HG03521 (cell line): ENCODE results near the gene CAMK1.
A peak's percentile ranks its signal among the peaks of the same experiment; 100 is the strongest.
"Not testable (repeated sequence)": the region's sequence is repeated elsewhere in the genome, so short reads cannot be mapped to it uniquely, and the experiment has no call there.

Source experiments
- ATAC-seq: cut with Tn5 transposase; IDR thresholded peaks from one replicate; pipeline ENCODE4 v1.9.1; 2021; ENCODE audit warnings: mild to moderate bottlenecking, moderate library complexity; ENCODE audit not compliant: unreplicated experiment

Gene CAMK1

DNA sequence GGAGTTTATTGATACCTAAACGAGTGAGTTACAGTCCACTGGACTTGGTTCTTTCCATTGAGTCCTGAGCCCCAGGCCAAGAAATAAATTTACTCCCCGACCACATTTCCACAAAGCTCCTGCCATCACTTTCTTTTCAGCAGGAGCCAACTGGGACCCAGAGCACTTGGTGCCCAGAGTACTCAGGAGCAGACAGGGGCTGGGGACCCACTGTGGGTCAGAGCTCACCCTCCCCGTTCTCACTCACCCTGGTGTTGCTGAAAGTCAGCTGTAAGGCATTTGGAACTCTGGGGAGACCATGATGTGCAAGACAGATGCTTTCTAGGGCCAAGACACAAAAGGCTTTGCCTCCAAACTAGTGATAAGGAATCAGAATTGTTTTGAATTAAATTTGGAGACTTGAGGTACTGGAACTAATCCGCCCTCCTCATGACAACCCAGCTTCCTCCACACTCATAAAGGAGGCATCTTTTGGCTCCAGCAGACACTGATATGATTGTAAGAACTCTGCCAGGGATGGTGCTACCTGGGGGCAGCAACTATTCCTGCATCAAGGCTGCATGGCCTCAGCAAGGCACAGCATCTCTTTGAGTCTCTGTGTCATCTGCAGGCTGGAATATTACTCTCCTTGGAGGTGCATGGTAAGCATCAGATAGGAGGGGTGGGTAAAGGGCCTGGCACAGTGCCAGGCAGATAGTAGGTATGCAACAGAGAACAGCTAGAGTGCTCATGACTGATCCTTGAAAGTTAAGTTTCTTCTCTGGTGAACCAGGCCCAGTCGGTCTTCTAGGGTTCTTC is 7.3 kb upstream of the CAMK1 start:
- no peak for ATAC-seq

DNA sequence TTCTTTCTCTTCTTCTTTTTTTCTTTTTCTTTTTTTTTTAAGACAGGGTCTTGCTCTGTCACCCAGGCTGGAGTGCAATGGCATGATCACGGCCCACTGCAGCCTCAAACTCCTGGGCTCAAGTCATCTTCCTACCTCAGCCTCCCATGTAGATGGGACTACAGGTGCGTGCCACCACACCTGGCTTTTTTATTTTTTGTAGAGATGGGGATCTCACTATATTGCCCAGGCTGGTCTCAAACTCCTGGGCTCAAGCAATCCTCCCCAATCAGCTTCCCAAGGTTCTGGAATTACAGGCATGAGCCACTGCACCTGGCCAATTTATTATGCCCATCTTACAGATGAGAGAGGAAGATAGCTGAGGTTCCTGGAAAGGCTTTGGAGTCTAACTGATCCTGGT is 1.3 kb upstream of the CAMK1 start:
- ATAC-seq, result not testable (repeated sequence)

DNA sequence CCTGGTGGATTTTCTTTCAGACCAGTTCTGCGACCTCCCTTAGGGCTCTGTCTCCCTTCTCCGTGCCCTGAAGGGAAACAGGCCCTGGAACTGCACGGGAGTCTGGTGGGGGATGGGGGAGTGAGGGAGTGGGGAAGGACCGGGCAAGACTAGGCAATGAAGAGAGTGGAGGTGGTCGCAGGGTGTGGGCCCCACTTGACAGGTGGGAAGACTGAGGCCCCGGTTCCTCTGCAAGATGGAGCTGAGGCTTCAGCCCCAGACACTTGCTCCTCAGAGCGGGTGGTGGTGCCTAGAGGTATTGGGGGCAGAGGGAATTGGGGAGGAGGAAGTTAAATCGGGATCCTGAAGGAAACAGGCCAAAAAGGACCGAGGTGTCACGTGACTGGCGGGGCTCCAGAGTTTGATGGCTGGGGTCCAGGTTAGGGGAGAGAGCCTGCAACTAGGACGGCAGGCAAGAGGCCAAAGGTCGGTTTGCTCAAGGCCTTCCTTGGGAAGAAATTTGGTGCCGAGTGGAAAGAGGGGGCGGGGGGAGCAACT is 597 bp upstream of the CAMK1 start:
- ATAC-seq, result no peak

DNA sequence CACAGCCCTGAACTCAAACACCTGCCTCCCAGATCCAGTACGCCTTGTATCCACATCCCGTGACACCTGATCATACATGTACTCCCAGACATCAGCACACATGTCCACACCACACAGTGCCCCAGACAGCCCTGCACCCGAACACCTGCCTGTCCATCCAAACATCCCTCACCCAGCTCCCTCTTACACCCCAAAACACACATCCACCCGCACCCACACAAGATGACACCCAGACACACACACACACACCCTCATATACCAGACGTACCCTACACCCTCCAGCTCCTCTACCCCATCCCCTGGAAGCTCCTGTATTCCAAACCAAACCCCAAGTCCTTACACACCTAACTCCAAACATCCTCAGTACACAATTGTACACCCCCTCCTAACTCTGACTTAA is 735 bp downstream of the CAMK1 start:
- ATAC-seq, result no peak

DNA sequence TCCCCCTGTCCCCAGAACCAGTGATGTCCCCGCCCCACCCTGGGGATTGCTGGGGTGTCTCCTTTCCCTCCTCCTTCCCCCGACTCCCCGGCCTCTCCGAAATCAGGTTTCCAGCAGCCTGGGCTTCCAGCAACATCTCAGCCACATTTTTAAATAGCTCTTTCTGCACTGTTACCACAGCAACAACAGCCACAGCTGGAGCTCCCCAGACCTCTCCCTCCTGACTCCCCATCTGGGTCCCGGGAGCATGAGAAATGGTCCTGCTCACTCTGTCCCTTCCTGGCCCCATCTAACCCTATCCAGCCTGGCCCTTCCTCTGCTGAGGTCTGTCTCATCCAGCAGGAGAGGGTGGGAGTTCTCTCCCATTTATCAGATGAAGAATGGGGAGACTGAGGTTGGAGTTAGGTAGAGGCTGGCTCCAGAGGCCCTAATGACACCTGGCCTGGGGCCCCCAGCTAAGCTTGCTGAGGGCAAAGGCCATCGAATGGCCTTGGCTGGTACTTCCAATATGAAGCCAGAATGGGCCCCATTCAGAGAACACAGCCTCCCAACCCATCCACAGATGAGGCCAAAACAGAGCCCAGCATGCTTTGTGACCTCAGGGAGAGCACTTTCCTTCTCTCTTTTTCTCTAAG is 1.5 kb downstream of the CAMK1 start:
- no peak for ATAC-seq

DNA sequence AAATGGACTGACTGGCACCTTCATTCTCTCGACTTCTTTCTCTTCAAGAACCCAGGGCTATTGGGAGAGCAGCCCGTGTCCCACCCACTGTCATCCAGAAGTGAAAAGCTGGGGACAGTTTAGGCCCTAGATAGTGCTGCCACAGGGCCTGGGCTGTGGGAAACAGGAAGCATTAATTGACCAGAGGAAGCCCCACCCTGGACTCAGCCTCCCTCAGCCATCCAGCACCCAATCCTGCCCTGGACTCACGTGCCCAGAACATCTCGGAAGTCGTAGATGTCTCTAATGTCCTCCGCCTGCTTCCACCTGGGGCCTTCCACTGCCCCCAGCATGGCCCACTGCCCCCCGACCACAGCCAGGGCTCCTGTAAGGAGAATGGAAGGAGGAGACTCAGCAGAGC is 2.3 kb downstream of the CAMK1 start:
- no peak for ATAC-seq

DNA sequence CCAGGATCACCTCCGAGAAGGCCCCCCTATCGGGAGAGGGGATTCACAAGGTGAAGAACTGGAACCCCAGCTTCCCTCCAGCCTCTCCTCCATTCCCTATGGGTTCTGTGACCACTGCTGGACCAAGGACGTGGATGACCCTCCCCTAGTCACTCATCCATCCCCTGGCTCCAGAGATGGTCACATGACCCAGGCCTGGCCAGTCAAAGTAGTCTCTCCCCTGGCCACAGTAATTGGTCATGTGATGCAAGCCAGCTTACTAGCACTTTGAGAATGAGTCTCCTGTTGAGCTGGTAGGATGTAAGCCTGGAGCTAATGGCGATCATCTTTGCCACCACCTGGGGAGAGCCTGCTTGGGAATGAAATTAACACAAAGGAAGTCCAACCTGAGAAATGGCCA is 3.9 kb downstream of the CAMK1 start:
- no peak for ATAC-seq

DNA sequence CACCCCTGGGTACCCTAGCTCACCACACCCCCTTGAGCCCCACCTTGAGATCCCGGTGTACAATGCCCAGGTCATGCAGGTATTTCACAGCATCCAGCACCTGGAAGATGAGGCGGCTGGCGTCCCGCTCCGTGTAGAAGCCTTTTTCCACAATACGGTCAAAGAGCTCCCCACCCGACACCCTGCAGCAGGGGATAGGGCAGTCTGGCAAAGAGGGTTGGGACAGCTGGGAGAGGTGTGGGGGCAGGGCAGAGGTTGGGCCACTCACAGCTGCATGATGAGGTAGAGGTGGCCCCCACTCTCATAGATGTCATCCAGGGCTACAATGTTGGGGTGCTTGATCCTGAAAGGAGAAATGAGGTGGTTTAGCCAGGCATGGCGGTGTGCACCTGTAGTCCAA is 6.9 kb downstream of the CAMK1 start:
- ATAC-seq, result no peak

DNA sequence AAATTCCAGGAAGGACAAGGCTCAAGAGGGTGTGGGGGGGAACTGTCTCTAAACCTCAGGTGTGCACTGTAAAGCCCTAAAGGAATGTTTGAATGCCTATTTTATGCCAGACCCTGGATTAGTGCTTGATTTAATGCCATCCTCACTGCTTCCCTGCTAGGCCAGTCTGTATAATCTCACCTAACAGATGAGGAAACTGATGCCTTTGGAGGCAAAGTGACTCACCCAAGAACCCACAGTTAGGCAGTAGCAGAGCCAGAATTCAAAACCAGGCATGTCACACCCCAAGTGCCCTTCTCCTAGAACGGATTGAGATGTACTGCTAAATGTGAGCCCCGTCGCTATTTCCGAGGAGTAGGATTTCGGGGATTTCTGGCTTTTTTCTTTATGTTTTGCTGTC is 7.8 kb downstream of the CAMK1 start:
- no peak for ATAC-seq

DNA sequence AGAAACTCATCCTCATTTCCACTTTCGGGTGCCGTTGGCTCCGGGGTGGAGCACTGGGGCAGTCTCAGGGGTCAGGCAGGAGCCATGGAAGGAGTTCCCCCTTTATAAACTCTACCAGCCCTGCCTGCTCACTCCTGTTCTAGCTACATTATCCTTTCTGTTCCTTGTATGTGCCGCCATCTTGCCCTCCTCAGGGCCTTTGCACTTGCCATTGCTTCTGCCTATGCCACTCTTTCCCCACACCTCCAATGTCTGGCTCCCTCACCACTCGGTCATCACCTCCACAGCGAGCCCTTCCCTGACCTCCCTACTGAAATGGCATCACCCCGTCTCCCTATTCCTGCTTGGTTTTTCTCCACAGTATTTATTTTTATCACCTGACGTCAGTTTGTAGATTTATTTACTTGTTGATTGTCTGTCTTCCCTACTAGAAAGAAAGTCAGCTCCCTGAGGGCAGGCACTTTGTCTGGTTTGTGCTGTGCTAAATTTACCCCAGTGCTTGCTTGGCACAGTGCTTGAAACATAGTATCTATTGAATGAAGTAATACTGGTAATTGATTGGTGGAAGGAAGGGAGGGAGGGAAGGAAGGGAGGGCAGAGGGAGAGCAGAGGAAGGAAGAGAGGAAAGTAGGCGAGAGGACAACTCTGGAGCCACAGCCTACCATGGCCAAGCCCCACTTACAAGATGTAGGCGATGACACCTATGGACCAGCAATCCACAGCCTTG is 8.8 kb downstream of the CAMK1 start:
- no peak for ATAC-seq

DNA sequence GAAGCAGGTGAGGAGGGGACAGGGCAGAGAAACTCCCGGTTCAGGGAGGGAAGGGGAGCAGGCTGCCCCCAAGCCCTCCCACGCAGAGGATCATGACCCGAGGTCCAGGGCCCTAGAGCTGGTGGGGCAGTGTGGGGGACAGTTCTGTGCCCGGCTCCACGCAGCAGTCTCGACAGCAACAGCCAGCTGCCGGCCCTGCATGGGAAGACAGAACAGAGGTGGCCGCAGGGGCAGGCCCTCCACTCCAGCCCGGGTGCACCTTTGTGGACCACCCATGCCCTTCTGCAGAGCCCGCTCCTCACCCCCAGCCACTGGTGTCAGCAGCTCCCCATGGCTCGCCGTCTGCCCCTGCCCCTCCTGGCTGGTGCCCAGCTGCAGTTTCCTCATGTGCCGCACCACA is 12.3 kb downstream of the CAMK1 start:
- no peak for ATAC-seq

DNA sequence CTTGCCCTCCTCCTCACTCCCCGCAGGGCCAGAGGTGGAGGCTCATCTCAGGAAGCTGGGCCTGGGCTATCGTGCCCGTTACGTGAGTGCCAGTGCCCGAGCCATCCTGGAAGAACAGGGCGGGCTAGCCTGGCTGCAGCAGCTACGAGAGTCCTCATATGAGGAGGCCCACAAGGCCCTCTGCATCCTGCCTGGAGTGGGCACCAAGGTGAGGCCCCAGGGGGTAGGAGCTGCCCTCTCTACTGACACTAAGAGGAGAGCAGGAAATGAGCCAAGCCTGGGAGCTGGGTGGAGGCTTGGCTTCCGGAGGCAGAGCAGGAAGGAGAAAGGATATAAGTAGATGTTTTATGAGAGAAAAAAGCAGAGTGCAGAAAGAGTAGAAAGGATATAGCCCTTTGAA is 15.1 kb downstream of the CAMK1 start:
- ATAC-seq, result no peak

DNA sequence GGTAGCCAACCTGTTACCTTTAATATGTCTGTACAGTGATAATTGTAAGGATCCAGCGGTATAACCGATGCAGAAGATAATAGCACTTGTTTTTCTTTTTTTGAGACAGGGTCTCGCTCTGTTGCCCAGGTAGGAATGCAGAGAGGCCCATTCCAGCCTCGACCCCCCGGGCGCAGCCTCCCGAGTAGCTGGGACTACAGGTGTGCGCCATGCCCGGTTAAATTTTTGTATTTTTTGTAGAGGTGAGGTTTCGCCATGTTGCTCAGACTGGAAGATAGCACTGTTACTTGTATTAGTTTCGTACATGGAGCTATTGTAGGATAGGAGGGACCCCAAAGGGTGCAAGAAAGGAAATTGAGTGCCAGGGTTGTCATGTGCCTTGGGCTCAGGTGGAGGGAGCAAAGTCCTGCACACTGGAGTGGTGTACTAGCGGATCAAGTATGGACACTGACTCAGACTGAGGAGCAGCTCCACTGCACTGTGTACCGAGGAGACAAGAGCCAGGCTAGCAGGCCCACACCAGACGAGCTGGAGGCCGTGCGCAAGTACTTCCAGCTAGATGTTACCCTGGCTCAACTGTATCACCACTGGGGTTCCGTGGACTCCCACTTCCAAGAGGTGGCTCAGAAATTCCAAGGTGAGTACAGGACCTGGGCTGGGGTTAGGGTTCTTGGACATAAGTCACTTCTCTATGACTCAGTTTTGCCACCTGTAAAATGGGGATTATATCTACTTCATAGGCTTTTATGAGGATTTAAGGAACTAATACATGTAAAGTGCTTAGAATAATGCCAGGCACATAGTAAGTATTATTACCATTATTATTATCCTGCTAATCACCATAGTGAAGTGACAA is 19.0 kb downstream of the CAMK1 start:
- ATAC-seq, result no peak

DNA sequence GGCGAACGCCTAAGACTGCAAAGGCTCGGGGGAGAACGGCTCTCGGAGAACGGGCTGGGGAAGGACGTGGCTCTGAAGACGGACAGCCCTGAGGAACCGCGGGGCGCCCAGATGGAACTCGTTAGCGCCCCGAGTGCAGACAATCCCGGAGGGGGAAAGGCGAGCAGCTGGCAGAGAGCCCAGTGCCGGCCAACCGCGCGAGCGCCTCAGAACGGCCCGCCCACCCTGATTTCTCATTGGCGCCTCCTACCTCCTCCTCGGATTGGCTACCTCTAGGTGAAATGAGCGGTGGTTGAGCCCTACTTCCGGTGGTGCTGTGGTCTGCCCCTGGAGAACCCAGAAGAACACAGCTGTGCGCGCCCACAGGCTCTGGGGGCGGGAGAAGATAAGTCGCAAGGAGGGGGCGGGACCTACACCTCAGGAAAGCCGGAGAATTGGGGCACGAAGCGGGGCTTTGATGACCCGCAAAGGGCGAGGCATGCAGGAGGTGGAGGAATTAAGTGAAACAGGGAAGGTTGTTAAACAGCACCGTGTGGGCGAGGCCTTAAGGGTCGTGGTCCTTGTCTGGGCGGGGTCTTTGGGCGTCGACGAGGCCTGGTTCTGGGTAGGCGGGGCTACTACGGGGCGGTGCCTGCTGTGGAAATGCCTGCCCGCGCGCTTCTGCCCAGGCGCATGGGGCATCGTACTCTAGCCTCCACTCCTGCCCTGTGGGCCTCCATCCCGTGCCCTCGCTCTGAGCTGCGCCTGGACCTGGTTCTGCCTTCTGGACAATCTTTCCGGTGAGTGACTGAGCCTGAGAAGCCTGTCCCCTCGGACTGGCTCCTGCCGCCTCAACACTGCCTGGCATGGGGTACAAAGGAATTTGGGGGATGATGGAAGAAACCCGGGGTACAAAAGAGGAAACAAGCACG is 19.8 kb downstream of the CAMK1 start, which contains the start of gene OGG1:
TSS of gene OGG1 (plus strand) at position 308 of the 911 bp plus-strand sequence. CDS start at position 643, 335 bp downstream.
- peak; percentile 91 for ATAC-seq

DNA sequence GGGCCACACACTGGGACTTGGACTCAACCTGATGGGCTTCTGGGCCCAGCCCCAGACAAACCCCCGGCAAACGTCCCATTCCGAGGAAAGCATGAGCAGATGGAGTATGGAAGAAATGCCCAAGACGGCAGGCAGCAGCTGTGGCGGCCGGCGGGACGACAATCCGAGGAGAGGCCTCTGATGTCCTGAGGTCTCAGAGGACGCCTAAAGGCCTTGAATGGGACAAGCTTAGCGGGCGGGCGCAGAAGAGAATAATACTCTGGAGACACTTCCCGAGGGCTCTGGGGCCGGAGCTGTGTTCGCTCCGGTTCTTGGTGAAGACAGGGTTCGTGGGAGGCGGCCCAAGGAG is 20.5 kb downstream of the CAMK1 start:
- ATAC-seq, result no peak

DNA sequence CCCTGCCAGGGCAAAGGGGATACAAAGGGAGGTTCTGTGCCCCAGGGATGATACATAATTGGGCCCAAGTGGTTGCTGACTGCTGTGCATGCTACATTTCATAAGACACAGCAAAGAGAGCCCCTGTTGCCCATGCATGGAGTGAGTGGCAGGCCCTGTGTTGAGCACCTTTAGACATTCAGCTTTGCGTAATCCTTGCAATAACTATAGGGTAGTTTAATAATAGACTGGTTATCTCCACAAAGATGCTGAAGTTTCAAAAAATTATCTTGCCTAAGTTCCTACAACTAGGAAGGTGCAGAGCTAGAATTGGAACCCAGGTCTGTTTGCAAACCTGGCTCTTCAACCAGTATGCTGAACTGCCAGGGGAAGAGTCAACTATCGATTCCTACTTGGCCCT is 21.7 kb downstream of the CAMK1 start:
- no peak for ATAC-seq

DNA sequence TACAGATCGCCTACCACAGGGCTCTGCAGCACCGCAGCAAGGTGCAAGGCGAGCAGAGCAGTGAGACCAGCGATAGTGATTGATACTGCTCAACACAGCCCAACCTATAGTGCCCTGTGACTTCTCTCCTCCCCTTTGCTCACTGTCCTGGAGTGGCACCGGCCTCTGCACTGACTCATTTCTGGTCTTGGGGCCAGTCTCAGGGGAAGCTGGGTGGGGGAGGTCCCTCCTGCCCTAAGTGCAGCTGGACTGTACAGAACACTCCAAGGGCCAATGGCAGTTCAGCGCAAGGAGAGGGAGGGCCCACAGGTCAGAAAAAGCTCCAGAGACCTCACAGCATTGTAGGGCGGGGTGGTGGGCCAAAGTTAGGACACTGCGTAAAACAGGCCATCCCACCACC is 22.5 kb downstream of the CAMK1 start:
- no peak for ATAC-seq

DNA sequence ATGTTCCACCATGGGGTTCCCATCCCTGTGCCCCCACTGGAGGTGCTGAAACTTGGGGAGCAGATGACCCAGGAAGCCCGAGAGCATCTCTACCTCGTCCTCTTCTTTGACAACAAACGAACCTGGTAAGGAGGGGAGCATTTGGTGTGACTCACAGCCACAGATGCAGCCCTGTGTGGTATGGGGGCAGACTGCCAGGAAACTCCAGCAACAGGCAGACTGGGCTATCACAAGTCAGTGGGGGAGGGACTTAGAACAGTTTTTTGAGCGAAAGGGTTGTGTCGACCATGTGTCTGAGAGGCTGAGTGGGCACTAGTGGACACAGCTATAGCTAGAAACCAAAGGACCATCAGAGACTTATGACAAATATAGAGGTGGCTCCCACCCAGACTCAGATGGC is 23.4 kb downstream of the CAMK1 start:
- ATAC-seq, result no peak

DNA sequence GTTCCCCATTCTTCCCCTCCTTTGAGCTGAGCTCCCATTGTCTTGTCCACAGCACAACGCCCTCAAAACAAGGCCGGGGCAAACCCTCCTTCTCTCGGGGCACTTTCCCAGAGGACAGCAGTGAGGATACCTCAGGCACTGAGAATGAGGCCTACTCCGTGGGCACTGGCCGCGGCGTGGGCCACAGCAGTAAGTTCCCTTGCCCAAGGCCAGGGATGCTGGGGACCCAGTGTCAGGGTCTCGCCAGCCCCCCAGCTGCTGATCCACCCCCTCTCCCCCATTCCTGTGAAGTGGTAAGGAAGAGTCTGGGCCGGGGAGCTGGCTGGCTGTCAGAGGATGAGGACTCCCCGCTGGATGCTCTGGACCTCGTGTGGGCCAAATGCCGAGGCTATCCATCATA is 24.2 kb downstream of the CAMK1 start:
- no peak for ATAC-seq

DNA sequence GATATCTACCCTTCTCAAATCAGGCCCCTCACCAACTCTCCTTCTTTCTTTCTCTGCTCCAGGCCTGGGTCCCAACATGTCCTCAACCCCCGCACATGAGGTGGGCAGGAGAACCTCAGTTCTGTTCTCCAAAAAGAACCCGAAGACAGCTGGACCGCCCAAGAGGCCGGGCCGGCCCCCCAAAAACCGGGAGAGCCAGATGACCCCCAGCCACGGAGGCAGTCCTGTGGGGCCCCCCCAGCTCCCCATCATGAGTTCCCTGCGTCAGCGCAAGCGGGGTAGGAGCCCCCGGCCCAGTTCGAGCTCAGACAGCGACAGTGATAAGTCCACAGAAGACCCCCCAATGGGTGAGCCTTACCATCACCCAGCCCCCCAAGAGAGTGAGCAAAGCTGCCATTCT is 25.6 kb downstream of the CAMK1 start:
- no peak for ATAC-seq
